ENCODE measurements around the gene ZSWIM4. TPM values are rescaled to one million over a fixed set of nuclear protein-coding genes. Genes with fewer than 3 reads are reported as not detected.

Gene ZSWIM4
- total and polyA plus RNA-seq, 10 of the 15 experiments (the other 5 are each of a cell fraction or from before 2014, with no cell fraction given): 0.73 to 11.1 (median 1.8) TPM; not detected in 2

- Histone ChIP-seq H3K4me1 (ENCODE audit: control insufficient read depth, insufficient read depth, low read length) (no peaks in the 10 kb centered on the region), H3K79me2 (ENCODE audit: control insufficient read depth, insufficient read depth, low read length) (no peaks in the 10 kb centered on the region), H2AFZ (ENCODE audit: control insufficient read depth, low read depth, low read length) (no peak overlapping the region), H3K9ac (ENCODE audit: control insufficient read depth, insufficient read depth, low read length) (no peak overlapping the region), H3K4me2 (ENCODE audit: control insufficient read depth, insufficient read depth) (no peak overlapping the region), H3K27me3 (replicated peaks in 1 of 2; ENCODE audit: control insufficient read depth in 2 of 2, insufficient read depth in 2 of 2, low read length in 1 of 2) (no peaks in the 10 kb centered on the region), H3K27ac (ENCODE audit: control insufficient read depth, insufficient read depth) (no peak overlapping the region), H3K36me3 (ENCODE audit: control insufficient read depth in 2 of 2, insufficient read depth in 2 of 2, low read length in 1 of 2) (no peaks in the 10 kb centered on the region), H3K4me3 (no peak overlapping the region), H3K9me3 (replicated peaks; ENCODE audit: control insufficient read depth, insufficient read depth, low read length) (no peaks in the 10 kb centered on the region), H4K20me1 (ENCODE audit: control insufficient read depth, insufficient read depth) (no peaks in the 10 kb centered on the region)
- in situ Hi-C loops (cut with MboI) (no loop called here), intact Hi-C loops (cut with micrococcal nuclease; ENCODE audit: unreplicated experiment) (no loop called here)
- FAIRE-seq (no peak), DNase-seq (ENCODE audit: low read depth, low spot score) (no peak), ATAC-seq (no peak)
- no TSS peak for BruUV-seq (replicated peaks)
- SMC1A ChIA-PET (ENCODE audit: uncharacterized antibody, unreplicated experiment): no interaction called here
- WGBS (ENCODE audit: insufficient coverage, insufficient replicate concordance, low lambda C conversion rate, missing lambda C conversion rate): 100% methylated on average over 2 of the region's 2 CpGs
- POLR2A ChIA-PET: interaction anchor here (0.9 kb wide), 1 partner anchor 26 kb away, joined by 5 read pairs; the partner anchor contains the start of gene ZSWIM4
- CTCF ChIA-PET: interaction anchor here (0.8 to 1.7 kb wide), 2 partner anchors 41 to 181 kb away, joined by 3 to 6 read pairs; no protein-coding TSS in a partner anchor
- RAD21 ChIA-PET (ENCODE audit: unreplicated experiment): interaction anchor here (0.6 kb wide), 1 partner anchor 194 kb away, joined by 3 read pairs; no protein-coding TSS in a partner anchor
- TF ChIP-seq ZNF217 (IDR thresholded peaks at IDR 0.05) (no peak), ESRRA (IDR thresholded peaks at IDR 0.05; ENCODE audit: low read length) (no peak), POLR2A (IDR thresholded peaks at IDR 0.05; ENCODE audit: low read depth, low read length) (no peak)
These were observed 26.0 kb downstream of the ZSWIM4 start for GRCh38 chr19:13821292-13821691.

DNA sequence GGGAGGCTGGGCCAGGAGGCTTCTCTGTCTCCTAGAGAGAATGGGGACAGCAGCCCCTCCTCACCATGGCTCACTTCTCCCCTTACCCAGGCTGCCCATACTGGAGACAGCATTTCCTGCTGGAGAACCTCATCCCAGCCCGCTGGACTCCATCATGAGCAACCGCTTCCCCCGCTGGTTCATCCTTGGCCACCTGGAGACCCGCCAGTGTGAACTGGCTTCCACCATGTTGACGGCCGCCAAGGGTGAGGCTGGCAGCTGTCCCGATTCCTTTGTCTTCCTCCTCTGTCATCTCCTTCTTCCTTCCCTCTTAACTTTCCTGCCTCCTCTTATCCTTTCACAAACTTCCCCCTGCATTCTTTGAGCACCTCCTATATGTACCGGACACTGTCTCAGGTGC lies 28.0 kb downstream of the ZSWIM4 start:
- Histone ChIP-seq H4K20me1 (ENCODE audit: control insufficient read depth, insufficient read depth) (no peaks in the 10 kb centered on the region), H3K4me3 (no peak overlapping the region), H3K79me2 (ENCODE audit: control insufficient read depth, insufficient read depth, low read length) (no peaks in the 10 kb centered on the region), H3K9ac (ENCODE audit: control insufficient read depth, insufficient read depth, low read length) (no peak overlapping the region), H3K9me3 (replicated peaks; ENCODE audit: control insufficient read depth, insufficient read depth, low read length) (no peaks in the 10 kb centered on the region), H3K36me3 (ENCODE audit: control insufficient read depth in 2 of 2, insufficient read depth in 2 of 2, low read length in 1 of 2) (no peaks in the 10 kb centered on the region), H3K27me3 (replicated peaks in 1 of 2; ENCODE audit: control insufficient read depth in 2 of 2, insufficient read depth in 2 of 2, low read length in 1 of 2) (no peaks in the 10 kb centered on the region), H2AFZ (ENCODE audit: control insufficient read depth, low read depth, low read length) (no peak overlapping the region), H3K27ac (ENCODE audit: control insufficient read depth, insufficient read depth) (no peak overlapping the region), H3K4me2 (ENCODE audit: control insufficient read depth, insufficient read depth) (no peak overlapping the region), H3K4me1 (ENCODE audit: control insufficient read depth, insufficient read depth, low read length) (no peaks in the 10 kb centered on the region)
- ATAC-seq (no peak), FAIRE-seq (no peak), DNase-seq (ENCODE audit: low read depth, low spot score) (no peak)
- ChIA-PET SMC1A (ENCODE audit: uncharacterized antibody, unreplicated experiment) (interaction anchor here (1.3 kb wide), 1 partner anchor 22 kb away, joined by 3 read pairs; no protein-coding TSS in a partner anchor), CTCF (no interaction called here), POLR2A (no interaction called here), RAD21 (ENCODE audit: unreplicated experiment) (no interaction called here)
- 97% methylated on average over 8 of the region's 8 CpGs for WGBS (ENCODE audit: insufficient coverage, insufficient replicate concordance, low lambda C conversion rate, missing lambda C conversion rate)
- no TSS peak for BruUV-seq (replicated peaks)
- in situ Hi-C loops (cut with MboI): no loop called here
- intact Hi-C loops (cut with micrococcal nuclease; ENCODE audit: unreplicated experiment): no loop called here
- TF ChIP-seq TCF12 (IDR thresholded peaks at IDR 0.05; ENCODE audit: low read depth, low read length) (no peak), HCFC1 (IDR thresholded peaks at IDR 0.05; ENCODE audit: low read length) (no peak), CBFB (IDR thresholded peaks at IDR 0.05; ENCODE audit: low read depth) (no peak), ATF3 (IDR thresholded peaks at IDR 0.05; ENCODE audit: borderline replicate concordance, extremely low read depth, low read depth, low read length) (no peak), EED (IDR thresholded peaks at IDR 0.05; ENCODE audit: low read depth) (no peak), MEF2B (IDR thresholded peaks at IDR 0.05; ENCODE audit: partially characterized antibody, poor library complexity, severe bottlenecking) (no peak), MTA2 (IDR thresholded peaks at IDR 0.05; ENCODE audit: low read depth) (no peak), JUND (IDR thresholded peaks at IDR 0.05; ENCODE audit: low read depth, low read length) (no peak), CEBPZ (IDR thresholded peaks at IDR 0.05; ENCODE audit: low read depth, low read length) (no peak), CREB1 (IDR thresholded peaks at IDR 0.05; ENCODE audit: low read depth) (no peak), BRCA1 (IDR thresholded peaks at IDR 0.05; ENCODE audit: low read depth, low read length) (no peak), CHD2 (IDR thresholded peaks at IDR 0.05; ENCODE audit: borderline replicate concordance, low read depth, low read length) (no peak), CEBPB (IDR thresholded peaks at IDR 0.05; ENCODE audit: borderline replicate concordance in 1 of 2, low read depth in 2 of 2, low read length in 2 of 2) (no peak), POLR2AphosphoS5 (IDR thresholded peaks at IDR 0.05; ENCODE audit: low read length) (no peak)

Measured in GM12878 (cell line).